RWPE2 (cell line): ENCODE results near the gene GFOD2.

Experiments
- ATAC-seq: fragments of 200-7000 bp; cut with Tn5 transposase; 3 replicates; pipeline ENCODE4 v1.9.1; 2021; ENCODE audit warnings: low read depth
- DNase-seq: peaks from one replicate; pipeline ENCODE4 v3.0.0-alpha.2; 2020; ENCODE audit warnings: low spot score
- H3K27ac ChIP-seq: fragments of 450-650 bp; 2 replicates; pipeline ENCODE4 v1.5.1; 2017; ENCODE audit warnings: mild to moderate bottlenecking; ENCODE audit not compliant: poor library complexity, severe bottlenecking
- H3K27me3 ChIP-seq: fragments of 250-450 bp; sonication (Bioruptor Pico); 2 replicates; pipeline ENCODE4 v1.5.1; 2021; ENCODE audit warnings: mild to moderate bottlenecking, moderate library complexity; ENCODE audit not compliant: insufficient read depth, poor library complexity, severe bottlenecking
- H3K36me3 ChIP-seq: fragments of 250-450 bp; sonication (Bioruptor Pico); 2 replicates; pipeline ENCODE4 v1.5.1; 2020; ENCODE audit warnings: low read depth, mild to moderate bottlenecking, moderate library complexity
- H3K4me1 ChIP-seq: fragments of 250-450 bp; sonication (Bioruptor Pico); 2 replicates; pipeline ENCODE4 v1.5.1; 2021; ENCODE audit warnings: mild to moderate bottlenecking, moderate library complexity; ENCODE audit not compliant: insufficient read depth, poor library complexity, severe bottlenecking
- H3K4me3 ChIP-seq: fragments of 250-450 bp; sonication (Bioruptor Pico); 2 replicates; pipeline ENCODE4 v1.5.1; 2021; ENCODE audit warnings: mild to moderate bottlenecking, moderate library complexity; ENCODE audit not compliant: severe bottlenecking
- H3K9me3 ChIP-seq: fragments of 250-450 bp; sonication (Bioruptor Pico); 2 replicates; pipeline ENCODE4 v1.5.1; 2021; ENCODE audit warnings: mild to moderate bottlenecking, moderate library complexity; ENCODE audit not compliant: severe bottlenecking
- CTCF ChIP-seq: fragments of 450-650 bp; IDR thresholded peaks from one replicate; pipeline ENCODE4 v1.5.1; 2017; ENCODE audit warnings: mild to moderate bottlenecking, moderate library complexity; ENCODE audit not compliant: poor library complexity, severe bottlenecking

The GFOD2 gene

GRCh38 chr16:67645397-67646121 is 73.6 kb downstream of the GFOD2 start:
- ATAC-seq (no peak), DNase-seq (no peak)
- no peaks in the 10 kb centered on the region for H3K36me3 ChIP-seq
- H3K27me3 ChIP-seq, result peaks cover 53% of the 10 kb centered on the region
- no peaks in the 10 kb centered on the region for H3K4me1 ChIP-seq
- H3K27ac ChIP-seq, result no peak overlapping the region
- no peak overlapping the region for H3K4me3 ChIP-seq
- TF ChIP-seq CTCF, result no peak
- H3K9me3 ChIP-seq, result no peaks in the 10 kb centered on the region

GRCh38 chr16:67644038-67644437 is 75.1 kb downstream of the GFOD2 start:
- Histone ChIP-seq H3K9me3 (no peaks in the 10 kb centered on the region), H3K4me3 (no peak overlapping the region), H3K36me3 (peaks cover 3% of the 10 kb centered on the region), H3K27ac (no peak overlapping the region), H3K27me3 (peaks cover 38% of the 10 kb centered on the region), H3K4me1 (no peaks in the 10 kb centered on the region)
- ATAC-seq, result no peak
- no peak for TF ChIP-seq CTCF
- DNase-seq, result no peak

GRCh38 chr16:67641779-67642708 is 77.1 kb downstream of the GFOD2 start:
- DNase-seq, result no peak

GRCh38 chr16:67637625-67638024 is 81.5 kb downstream of the GFOD2 start:
- DNase-seq, result no peak

More at GRCh38 chr16:67641779-67642708, 77.1 kb downstream of the GFOD2 start:
- H3K4me3 ChIP-seq, result no peak overlapping the region
- TF ChIP-seq CTCF, result no peak
- no peaks in the 10 kb centered on the region for H3K9me3 ChIP-seq
- H3K36me3 ChIP-seq, result peaks cover 22% of the 10 kb centered on the region
- peaks cover 19% of the 10 kb centered on the region for H3K27me3 ChIP-seq
- ATAC-seq, result peak; percentile 29
- no peak overlapping the region for H3K27ac ChIP-seq
- H3K4me1 ChIP-seq, result no peaks in the 10 kb centered on the region

More at GRCh38 chr16:67637625-67638024, 81.5 kb downstream of the GFOD2 start:
- no peaks in the 10 kb centered on the region for H3K27me3 ChIP-seq
- H3K4me3 ChIP-seq, result no peak overlapping the region
- H3K27ac ChIP-seq, result no peak overlapping the region
- H3K36me3 ChIP-seq, result peaks cover 58% of the 10 kb centered on the region
- no peaks in the 10 kb centered on the region for H3K9me3 ChIP-seq
- no peaks in the 10 kb centered on the region for H3K4me1 ChIP-seq
- TF ChIP-seq CTCF, result no peak
- ATAC-seq, result no peak
